D341Med (cell line): Measurements from ENCODE around the gene NRDC.
"Not testable (repeated sequence)": the region's sequence is repeated elsewhere in the genome, so short reads cannot be mapped to it uniquely, and the experiment has no call there.

Experiments
- DNase-seq: peaks from one replicate; pipeline ENCODE4 v3.0.0; 2012; ENCODE audit warnings: low spot score

NRDC gene

GRCh38 chr1:51840743-51841461 lies 37.6 kb downstream of the NRDC start:
- DNase-seq, result no peak

- DNase-seq, result no peak
These were observed 38.3 kb downstream of the NRDC start for GRCh38 chr1:51840182-51840581.

- no peak for DNase-seq
These were observed 39.4 kb downstream of the NRDC start for GRCh38 chr1:51839094-51839493.

DNA sequence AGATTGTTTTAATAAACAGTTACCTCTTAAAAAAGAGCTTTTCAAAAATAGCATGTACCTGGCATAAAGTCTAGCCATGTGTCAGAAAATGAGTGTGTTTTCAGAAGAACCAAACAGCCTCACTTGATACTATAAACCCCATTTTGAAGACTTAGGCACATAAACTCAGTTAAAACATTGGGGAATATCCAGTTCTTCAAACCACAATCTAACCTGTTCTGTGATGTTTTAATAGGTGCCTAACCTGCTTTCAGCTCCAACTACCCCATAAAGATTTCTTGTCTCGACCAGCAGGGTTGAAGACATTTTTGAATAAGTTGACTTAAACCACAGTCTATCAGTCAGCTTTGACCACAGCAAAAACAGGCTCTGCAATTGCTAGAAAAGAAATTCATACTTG lies 41.3 kb downstream of the NRDC start:
- no peak for DNase-seq

- DNase-seq, result no peak
These were observed 44.8 kb downstream of the NRDC start for GRCh38 chr1:51833700-51834099.

DNA sequence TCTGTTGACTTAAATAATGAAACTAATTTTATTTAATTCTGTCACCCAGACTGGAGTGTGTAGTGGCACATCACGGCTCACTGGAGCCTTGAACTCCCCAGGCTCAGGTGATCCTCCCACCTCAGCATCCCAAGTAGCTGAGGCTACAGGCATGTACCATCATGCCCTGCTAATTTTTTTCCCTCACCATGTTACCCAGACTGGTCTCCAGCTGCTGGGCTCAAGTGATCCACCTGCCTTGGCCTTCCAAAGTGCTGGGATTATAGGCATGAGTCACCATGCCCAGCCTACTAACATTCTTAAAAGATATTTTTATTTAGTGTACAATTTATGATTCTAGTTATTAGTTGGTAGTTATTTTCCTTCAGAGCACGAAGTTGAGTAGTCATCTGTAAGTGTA lies 49.5 kb downstream of the NRDC start:
- DNase-seq, result no peak

DNA sequence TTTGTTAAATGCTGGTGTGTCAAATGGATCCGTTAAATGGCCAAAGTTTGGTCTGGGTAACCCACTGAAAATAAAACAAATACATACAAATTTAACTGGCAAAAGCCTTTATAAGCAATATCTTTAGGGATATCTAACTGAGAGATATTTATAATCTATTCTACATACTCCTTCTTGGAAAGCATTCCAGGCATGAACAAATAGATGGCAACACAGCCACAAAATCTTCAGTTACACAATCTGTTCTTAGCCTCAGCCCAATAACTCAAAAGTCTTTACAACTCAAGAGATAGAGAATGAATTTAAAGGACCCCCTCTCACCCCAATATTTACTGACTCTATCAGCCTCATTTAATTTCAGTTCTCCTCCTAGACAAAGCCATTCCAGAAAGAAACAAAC lies 58.7 kb downstream of the NRDC start:
- DNase-seq, result no peak

DNA sequence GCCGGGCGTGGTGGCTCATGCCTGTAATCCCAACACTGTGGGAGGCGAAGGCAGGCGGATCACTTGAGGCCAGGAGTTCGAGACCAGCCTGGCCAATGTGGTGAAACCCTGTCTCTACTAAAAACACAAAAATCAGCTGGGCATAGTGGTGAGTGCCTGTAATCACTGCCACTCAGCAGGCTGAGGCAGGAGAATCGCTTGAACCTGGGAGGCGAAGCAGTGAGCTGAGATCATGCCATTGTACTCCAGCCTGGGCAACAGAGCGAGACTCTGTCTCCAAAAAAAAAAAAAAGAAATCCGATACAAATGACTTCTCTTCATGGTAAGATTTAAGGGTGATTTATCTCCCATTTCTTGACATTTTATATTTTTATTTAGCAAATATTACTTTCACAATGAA lies 59.5 kb downstream of the NRDC start:
- DNase-seq, result not testable (repeated sequence)

GRCh38 chr1:51818487-51818886 lies 60.0 kb downstream of the NRDC start:
- DNase-seq, result no peak

- DNase-seq, result no peak
These were observed 64.0 kb downstream of the NRDC start for GRCh38 chr1:51814513-51814912.

GRCh38 chr1:51799372-51799771 lies 79.2 kb downstream of the NRDC start:
- DNase-seq, result no peak

DNA sequence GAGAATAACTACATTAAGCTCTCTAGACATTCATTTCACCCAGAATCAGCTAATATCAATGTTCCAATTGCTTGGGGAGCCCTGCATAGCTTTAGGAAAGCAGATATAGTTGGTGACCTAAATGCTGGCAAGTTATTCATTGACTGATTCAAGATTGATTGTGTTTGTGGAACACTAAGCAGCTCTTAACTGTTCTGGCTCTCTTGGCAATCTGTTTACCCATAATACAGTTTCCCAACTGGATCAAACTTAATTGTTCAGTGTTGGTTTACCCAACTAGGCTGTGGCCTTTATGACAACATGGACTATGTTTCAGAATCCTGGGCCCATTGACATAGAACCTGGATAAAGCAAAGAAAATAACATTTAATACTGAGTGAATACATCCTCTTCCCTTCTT lies 83.7 kb downstream of the NRDC start:
- no peak for DNase-seq

DNA sequence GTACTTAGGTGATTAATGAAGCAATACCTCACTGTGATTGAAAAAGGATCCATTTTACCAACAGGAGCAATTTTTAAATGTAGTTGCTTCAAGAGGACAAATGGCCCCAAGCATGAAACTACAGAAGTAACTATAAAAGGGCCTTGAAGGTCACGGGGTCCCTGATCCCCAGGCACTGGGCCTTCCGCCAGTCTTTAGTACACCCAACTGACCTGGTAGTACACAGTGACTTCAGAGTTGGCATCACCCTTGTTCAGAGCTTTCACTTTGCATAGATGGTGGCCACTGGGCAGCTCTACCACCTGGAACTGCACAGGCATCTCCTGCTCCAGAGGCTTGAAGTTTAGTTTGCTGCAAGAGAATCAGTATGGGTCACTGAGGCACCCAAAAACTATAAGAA lies 84.3 kb downstream of the NRDC start:
- DNase-seq, result no peak

DNA sequence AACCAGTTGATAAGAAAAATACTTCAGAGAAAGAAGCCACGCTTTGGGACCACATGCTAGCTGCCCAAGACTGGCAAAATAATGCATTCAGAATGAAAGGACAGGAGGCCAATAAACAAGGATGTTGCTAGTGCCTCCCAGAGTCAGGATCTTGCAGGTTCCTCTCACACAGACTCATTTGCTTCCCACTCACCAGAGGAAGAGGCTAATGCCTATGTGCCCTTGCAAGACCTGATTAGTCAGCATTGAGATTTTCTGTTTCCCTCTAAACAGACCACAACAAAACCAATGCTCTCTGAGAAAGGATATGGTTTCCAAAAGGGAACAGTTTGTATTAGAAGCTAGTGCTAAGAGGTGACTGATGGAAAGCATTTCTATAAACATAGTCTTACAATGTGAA lies 85.7 kb downstream of the NRDC start:
- no peak for DNase-seq

DNA sequence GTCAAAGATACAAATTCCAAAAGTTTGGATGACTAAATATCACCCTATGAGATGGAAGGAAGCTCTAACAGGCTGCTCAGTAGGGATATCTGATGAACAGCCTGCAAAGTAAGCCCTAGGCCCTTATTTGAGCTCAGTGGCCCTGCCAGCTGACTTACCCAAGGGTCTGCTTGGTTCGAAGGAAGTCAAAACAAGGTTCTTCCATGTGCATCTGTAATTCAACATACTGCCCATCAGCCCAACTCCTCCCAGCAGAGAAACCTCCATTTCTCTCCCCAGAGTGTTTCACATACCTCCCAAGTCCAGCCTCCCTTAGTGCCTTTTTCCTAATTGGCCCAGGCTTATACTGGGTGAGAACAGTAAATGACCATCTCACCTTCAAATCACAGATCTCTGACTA lies 86.6 kb downstream of the NRDC start:
- DNase-seq, result no peak

DNA sequence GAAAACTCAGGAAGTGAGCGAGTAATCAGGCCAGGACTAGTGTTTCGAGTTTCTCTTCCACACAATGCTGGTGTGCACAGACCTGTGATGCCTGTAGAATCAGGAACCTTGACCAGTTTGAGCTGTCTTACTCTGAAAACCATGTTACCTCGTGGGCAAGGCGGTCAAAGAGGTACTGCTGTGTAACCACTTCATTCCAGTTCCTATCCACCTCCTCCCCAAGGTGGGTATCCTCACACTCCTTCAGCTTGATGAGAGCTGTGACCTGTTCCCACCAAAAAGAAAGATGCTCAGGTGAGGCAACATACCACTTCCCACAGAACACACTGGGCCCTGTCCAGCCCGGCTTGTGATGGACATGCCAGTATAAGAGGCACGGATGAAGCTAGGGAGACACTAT lies 88.1 kb downstream of the NRDC start:
- DNase-seq, result no peak

GRCh38 chr1:51789342-51789741 lies 89.2 kb downstream of the NRDC start:
- DNase-seq, result no peak

DNA sequence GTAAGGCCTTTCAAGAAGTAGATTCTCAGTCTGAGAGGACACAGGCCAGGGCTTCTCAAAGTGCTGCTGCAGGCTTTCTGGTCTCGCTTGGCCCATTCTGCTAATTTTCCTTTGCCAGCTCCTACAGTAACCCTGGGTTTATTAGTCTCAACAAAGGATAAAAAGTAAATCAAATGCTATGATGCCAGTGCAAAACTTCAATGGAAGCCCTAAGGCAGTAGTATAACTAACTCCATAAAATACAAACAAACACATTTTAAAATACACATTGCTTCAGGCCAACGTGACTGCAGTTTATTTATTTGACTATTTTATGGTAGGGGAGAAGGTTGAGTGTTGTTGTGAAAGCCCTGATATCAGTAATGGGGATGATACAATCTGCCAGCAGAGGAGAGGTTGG lies 89.6 kb downstream of the NRDC start:
- no peak for DNase-seq

DNA sequence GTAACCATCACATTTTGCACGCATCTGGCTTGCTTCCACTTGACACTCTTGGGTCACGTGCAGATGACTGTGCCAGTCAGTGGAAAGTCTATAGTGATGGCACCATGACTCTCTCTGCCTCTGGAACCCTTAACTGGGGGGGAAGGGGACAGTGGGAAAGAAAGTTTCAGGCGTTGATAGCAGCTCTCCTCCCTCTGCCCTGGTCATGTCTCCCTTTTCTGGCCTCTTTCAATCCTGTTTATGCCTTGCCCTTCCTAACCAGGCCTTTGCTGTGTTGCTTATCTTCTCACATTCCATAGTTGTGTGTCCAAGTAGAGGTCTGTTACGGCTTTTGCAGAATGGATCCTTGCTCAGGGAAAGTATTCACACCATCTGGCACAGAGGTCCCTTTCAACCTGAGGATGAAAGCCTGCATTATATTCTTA lies 93.5 kb downstream of the NRDC start:
- no peak for DNase-seq

- no peak for DNase-seq
These were observed 97.6 kb downstream of the NRDC start for GRCh38 chr1:51780927-51781326.

GRCh38 chr1:51776408-51776807 lies 102.1 kb downstream of the NRDC start:
- no peak for DNase-seq

- peak; percentile 59 for DNase-seq
These were observed 109.4 kb downstream of the NRDC start for GRCh38 chr1:51768971-51769588.

DNA sequence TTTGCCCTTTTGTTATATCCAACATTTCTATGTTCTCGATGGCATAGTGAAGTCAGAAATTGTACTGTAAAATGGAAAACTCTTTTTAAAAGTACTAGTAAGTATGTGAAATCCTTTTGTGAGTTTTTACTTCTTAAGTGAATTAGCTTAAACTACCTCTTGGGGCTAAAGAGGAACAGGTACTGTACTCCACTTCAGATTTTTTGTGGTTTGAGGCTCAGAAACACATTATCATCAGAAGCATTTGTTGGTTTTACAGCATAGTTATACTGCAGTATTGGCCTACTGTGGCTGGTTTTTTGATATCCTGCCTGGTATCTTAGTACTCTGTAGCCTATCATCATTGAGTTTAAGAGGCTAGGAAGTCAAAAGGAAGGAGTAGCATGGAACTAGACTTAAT lies 117.2 kb downstream of the NRDC start:
- DNase-seq, result no peak

DNA sequence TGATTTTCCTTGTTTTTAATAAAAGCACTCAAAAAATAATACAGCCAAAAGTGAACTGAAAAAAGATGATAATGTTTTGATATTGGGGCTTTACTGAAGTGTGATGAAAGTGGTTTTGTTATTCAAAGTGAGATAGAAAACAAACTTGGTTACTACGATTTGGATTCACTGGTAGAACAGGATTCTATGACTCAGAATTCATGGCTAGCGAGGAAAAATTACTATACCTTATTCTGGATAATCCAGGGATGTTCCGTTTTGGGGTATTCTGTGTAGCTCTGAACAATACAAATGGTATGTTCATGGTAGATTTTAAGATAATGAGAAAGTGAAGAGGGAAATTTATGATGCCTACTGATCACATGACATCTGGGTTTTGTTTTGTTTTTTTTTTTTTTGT lies 117.7 kb downstream of the NRDC start:
- DNase-seq, result no peak
